IMR-90 (cell line): ENCODE measurements around the gene AKAP13. TPM values are rescaled to one million over a fixed set of nuclear protein-coding genes. Genes with fewer than 3 reads are reported as not detected.

ENCODE experiments used
- ATAC-seq: fragments of 200-7000 bp; cut with Tn5 transposase; 2 replicates; pipeline ENCODE4 v1.9.1; 2020; ENCODE audit warnings: low read depth, mild to moderate bottlenecking, moderate library complexity
- BruUV-seq: library from RNA; stranded (reverse); fragments of 400-500 nt; replicated peaks from 2 replicates; lab custom pipeline; 2021; lab: Mats Ljungman, UMichigan
- CTCF ChIA-PET: fragments of 300-600 bp; formaldehyde crosslinking; extraction: SDS; loops from one replicate; lab custom pipeline; 2021; ENCODE audit warnings: antibody characterized with exemption; lab: Yijun Ruan, JAX
- POLR2A ChIA-PET: fragments of 300-600 bp; sonication (Branson Sonifier 250); formaldehyde crosslinking; loops from one replicate; lab custom pipeline; 2022; ENCODE audit warnings: antibody characterized with exemption; ENCODE audit not compliant: unreplicated experiment; lab: Charles Lee
- DNase-seq: peaks from one replicate; pipeline ENCODE4 v3.0.0; 2013
- H2AFZ ChIP-seq: replicated peaks from 2 replicates; pipeline ENCODE3; 2013; ENCODE audit warnings: low read length, mild to moderate bottlenecking; ENCODE audit not compliant: poor library complexity
- H2AK5ac ChIP-seq: 2 replicates; pipeline ENCODE4 v1.6.1; 2013; ENCODE audit warnings: low read depth, low read length, inconsistent platforms
- H2AK9ac ChIP-seq: replicated peaks from 2 replicates; pipeline ENCODE3; 2013; ENCODE audit warnings: mild to moderate bottlenecking, low read depth, low read length, moderate library complexity; ENCODE audit not compliant: poor library complexity
- H2BK120ac ChIP-seq: 2 replicates; pipeline ENCODE4 v1.6.1; 2013; ENCODE audit warnings: low read depth, low read length, inconsistent platforms
- H2BK15ac ChIP-seq: 3 replicates; pipeline ENCODE4 v1.6.1; 2013; ENCODE audit warnings: low read depth, low read length, inconsistent platforms
- H2BK20ac ChIP-seq: 2 replicates; pipeline ENCODE4 v1.6.1; 2013; ENCODE audit warnings: low read depth, mild to moderate bottlenecking, inconsistent platforms, low read length, moderate library complexity
- H2BK5ac ChIP-seq: 2 replicates; pipeline ENCODE4 v1.6.1; 2013; ENCODE audit warnings: mild to moderate bottlenecking, low read depth, low read length, inconsistent platforms; ENCODE audit not compliant: poor library complexity, severe bottlenecking
- H3K14ac ChIP-seq: replicated peaks from 2 replicates; pipeline ENCODE4 v1.6.1; 2013; ENCODE audit warnings: low read depth, low read length, inconsistent platforms
- H3K18ac ChIP-seq: 2 replicates; pipeline ENCODE4 v1.6.1; 2013; ENCODE audit warnings: low read depth, low read length, control low read depth
- H3K23ac ChIP-seq: 2 replicates; pipeline ENCODE4 v1.6.1; 2013; ENCODE audit warnings: low read depth, low read length, inconsistent platforms
- H3K27ac ChIP-seq: 2 replicates; pipeline ENCODE4 v1.5.1; 2013; ENCODE audit warnings: mild to moderate bottlenecking, control low read depth, low read length; ENCODE audit not compliant: insufficient read depth
- H3K27me3 ChIP-seq: 2 replicates; pipeline ENCODE4 v1.6.1; 2013; ENCODE audit warnings: low read length; ENCODE audit not compliant: control insufficient read depth, insufficient read depth
- H3K36me3 ChIP-seq: 2 replicates; pipeline ENCODE4 v1.6.1; 2013; ENCODE audit warnings: low read length, mixed read lengths; ENCODE audit not compliant: control insufficient read depth, insufficient read depth
- H3K4ac ChIP-seq: 2 replicates; pipeline ENCODE4 v1.6.1; 2013; ENCODE audit warnings: low read depth, low read length, inconsistent platforms
- H3K4me1 ChIP-seq: 2 replicates; pipeline ENCODE4 v1.6.1; 2013; ENCODE audit warnings: low read length, mixed read lengths; ENCODE audit not compliant: control insufficient read depth, insufficient read depth
- H3K4me2 ChIP-seq: 2 replicates; pipeline ENCODE4 v1.6.1; 2013; ENCODE audit warnings: low read depth, mild to moderate bottlenecking, control low read depth, low read length, moderate library complexity
- H3K4me3 ChIP-seq: 2 replicates; pipeline ENCODE4 v1.5.1; 2013; ENCODE audit warnings: low read depth, mild to moderate bottlenecking, control low read depth, low read length, moderate library complexity; ENCODE audit not compliant: insufficient read depth
- H3K56ac ChIP-seq: 2 replicates; pipeline ENCODE4 v1.6.1; 2013; ENCODE audit warnings: low read length, inconsistent platforms; ENCODE audit not compliant: insufficient read depth; ENCODE audit errors: extremely low read depth
- H3K79me1 ChIP-seq, 2 experiments: 2 replicates each; pipeline ENCODE4 v1.6.1; 2013; ENCODE audit warnings: low read length in 2 of 2, inconsistent platforms in 1 of 2, low read depth in 1 of 2
- H3K9ac ChIP-seq: 2 replicates; pipeline ENCODE4 v1.6.1; 2013; ENCODE audit warnings: low read depth, low read length, control low read depth
- H3K9me1 ChIP-seq: 2 replicates; pipeline ENCODE4 v1.6.1; 2013; ENCODE audit warnings: low read length, inconsistent platforms; ENCODE audit not compliant: insufficient read depth
- H3K9me3 ChIP-seq: 2 replicates; pipeline ENCODE4 v1.6.1; 2013; ENCODE audit warnings: low read length; ENCODE audit not compliant: control insufficient read depth, insufficient read depth
- H4K20me1 ChIP-seq: 2 replicates; pipeline ENCODE4 v1.6.1; 2013; ENCODE audit warnings: low read length, inconsistent platforms; ENCODE audit not compliant: insufficient read depth
- H4K5ac ChIP-seq: 2 replicates; pipeline ENCODE4 v1.6.1; 2013; ENCODE audit warnings: mild to moderate bottlenecking, low read depth, low read length, control low read depth
- H4K8ac ChIP-seq, 2 experiments: 2 replicates each; pipeline ENCODE4 v1.6.1; 2013; ENCODE audit warnings: low read depth in 2 of 2, low read length in 2 of 2, control low read depth in 1 of 2, inconsistent platforms in 1 of 2
- H4K91ac ChIP-seq: 2 replicates; pipeline ENCODE4 v1.6.1; 2013; ENCODE audit warnings: low read depth, low read length, inconsistent platforms; ENCODE audit not compliant: insufficient read depth
- CHD1 ChIP-seq: IDR thresholded peaks from 2 replicates; pipeline ENCODE4 v1.6.1; 2012; ENCODE audit warnings: low read depth, low read length, improper control_type of control experiment
- FOS ChIP-seq: fragments of 150-350 bp; IDR thresholded peaks from 2 replicates; pipeline ENCODE4 v1.6.1; 2016; ENCODE audit warnings: low read depth, low read length
- MAZ ChIP-seq: IDR thresholded peaks from 2 replicates; pipeline ENCODE4 v1.6.1; 2012; ENCODE audit warnings: low read depth, mild to moderate bottlenecking, low read length, improper control_type of control experiment, moderate library complexity, borderline replicate concordance
- NFE2L2 ChIP-seq: fragments of 150-350 bp; IDR thresholded peaks from 2 replicates; pipeline ENCODE4 v1.6.1; 2016; ENCODE audit warnings: low read depth, mild to moderate bottlenecking, low read length
- RCOR1 ChIP-seq: IDR thresholded peaks from 2 replicates; pipeline ENCODE4 v1.6.1; 2012; ENCODE audit warnings: mild to moderate bottlenecking, low read length, improper control_type of control experiment; ENCODE audit not compliant: insufficient replicate concordance
- WGBS, 2 experiments: methylation state at CpG; one replicate each; pipeline versions ENCODE4 v1.1.5 to v1.1.7; 2013; ENCODE audit warnings: missing lambda C conversion rate in 2 of 2; ENCODE audit not compliant: insufficient read length in 1 of 2; ENCODE audit errors: extremely low coverage in 2 of 2; 5-methylcytosine and 5-hydroxymethylcytosine counted together
- dilution Hi-C: fragments of 300-500 bp; cut with HindIII; formaldehyde crosslinking; loops from one replicate; pipeline ENCODE4 v1.14.3; 2018; ENCODE audit warnings: low sequenced_read_pairs; ENCODE audit not compliant: unreplicated experiment
- in situ Hi-C: fragments of 300-500 bp; cut with MboI; formaldehyde crosslinking; loops from 3 replicates; pipeline ENCODE4 v1.14.3; 2019; ENCODE audit warnings: low sequenced_read_pairs, inconsistent platforms, mixed read lengths
- intact Hi-C: fragments of 100-400 bp; cut with micrococcal nuclease; formaldehyde crosslinking; loops from 2 replicates; pipeline ENCODE4 v1.10.0; 2022
- polyA plus RNA-seq, 3 experiments: library from polyadenylated mRNA; depleted of rRNA; stranded (reverse); fragments of >200 nt; gene quantifications; 2 replicates each; pipeline ENCODE4 v1.2.3, GENCODE V29; 2012; ENCODE audit warnings: low replicate concordance in 1 of 3
- total RNA-seq: library from RNA; depleted of rRNA; stranded (reverse); fragments of >200 nt; gene quantifications from 2 replicates; pipeline ENCODE4 v1.2.3, GENCODE V29; 2012

Gene AKAP13
- total and polyA plus RNA-seq, 2 of the 4 experiments (the other 2 are of a cell fraction), result 10.4 to 46.4 TPM

- H4K20me1 ChIP-seq, result peaks cover 20% of the 10 kb centered on the region; the same call in 1 of the 2 replicates
- dilution Hi-C loops, result no loop called here
Observed at GRCh38 chr15:85472349-85472748, 91.9 kb downstream of the AKAP13 start.

More at GRCh38 chr15:85472349-85472748, 91.9 kb downstream of the AKAP13 start:
- H3K18ac ChIP-seq, result no peak overlapping the region
- no peak overlapping the region for H3K56ac ChIP-seq
- no peak overlapping the region for H2BK5ac ChIP-seq
- no peaks in the 10 kb centered on the region for H3K27me3 ChIP-seq
- CTCF ChIA-PET, result no interaction called here
- peaks cover 10% of the 10 kb centered on the region for H3K9me1 ChIP-seq
- H4K5ac ChIP-seq, result no peak overlapping the region
- in situ Hi-C loops (no loop called here), intact Hi-C loops (loop anchor here (5.0 kb wide), 1 partner anchor 1895 kb away; no protein-coding TSS in a partner anchor)
- H4K8ac ChIP-seq, result no peak overlapping the region
- no TSS peak for BruUV-seq
- no peak overlapping the region for H3K27ac ChIP-seq
- no peak overlapping the region for H3K4me2 ChIP-seq
- H2AK5ac ChIP-seq, result no peak overlapping the region
- no peak overlapping the region for H2AK9ac ChIP-seq
- no peak overlapping the region for H3K4ac ChIP-seq
- no peak overlapping the region for H3K9ac ChIP-seq
- no peak overlapping the region for H3K4me3 ChIP-seq
- no peak overlapping the region for H3K23ac ChIP-seq
- TF ChIP-seq NFE2L2, result no peak
- TF ChIP-seq CHD1, result no peak
- TF ChIP-seq RCOR1, result no peak
- no peak for TF ChIP-seq FOS
- TF ChIP-seq MAZ, result no peak
- no peaks in the 10 kb centered on the region for H3K9me3 ChIP-seq
- H3K79me1 ChIP-seq, result peaks cover 47 to 80% of the 10 kb centered on the region in 2 experiments
- WGBS, 2 experiments, result no CpG with 5 or more reads among the region's 2 CpGs
- POLR2A ChIA-PET, result no interaction called here
- 0 out of 2 replicates have a peak overlapping the region, but pooled peaks have one; percentile 29 for H3K14ac ChIP-seq
- no peak overlapping the region for H2BK15ac ChIP-seq
- no peak overlapping the region for H2BK120ac ChIP-seq
- no peak overlapping the region for H2AFZ ChIP-seq
- no peaks in the 10 kb centered on the region for H3K36me3 ChIP-seq
- H2BK20ac ChIP-seq, result no peak overlapping the region
- ATAC-seq, result no peak
- H4K91ac ChIP-seq, result no peak overlapping the region
- DNase-seq, result no peak
- peaks cover 13% of the 10 kb centered on the region for H3K4me1 ChIP-seq
